H1 (cell line): ENCODE measurements around the gene CACNB4. TPM values are rescaled to one million over a fixed set of nuclear protein-coding genes. Genes with fewer than 3 reads are reported as not detected.

Experiments
- CTCF ChIA-PET: fragments of 300-600 bp; sonication (Branson Sonifier 250); formaldehyde crosslinking; loops from one replicate; lab custom pipeline; 2021; ENCODE audit not compliant: partially characterized antibody; lab: Charles Lee
- POLR2A ChIA-PET: fragments of 300-600 bp; sonication (Branson Sonifier 250); formaldehyde crosslinking; loops from one replicate; lab custom pipeline; 2021; ENCODE audit warnings: inconsistent platforms; ENCODE audit not compliant: partially characterized antibody; lab: Charles Lee
- DNase-seq, 2 experiments: peaks; one replicate each; pipeline versions ENCODE4 v3.0.0 to v3.0.0-alpha.2; 2010 to 2022; ENCODE audit warnings: low spot score in 2 of 2, low read depth in 1 of 2, mixed read lengths in 1 of 2
- FAIRE-seq: peaks from 2 replicates; lab custom pipeline; 2011; peaks lifted over from hg19 to GRCh38; lab: Jason Lieb, UNC
- H2AFZ ChIP-seq: 2 replicates; pipeline ENCODE4 v1.8.1; 2012; ENCODE audit warnings: low read length, inconsistent platforms
- H2AK5ac ChIP-seq: 2 replicates; pipeline ENCODE4 v1.6.1; 2013; ENCODE audit warnings: low read depth, low read length
- H2BK120ac ChIP-seq: replicated peaks from 2 replicates; pipeline ENCODE3; 2013; ENCODE audit warnings: low read depth, low read length, inconsistent platforms
- H2BK12ac ChIP-seq: 2 replicates; pipeline ENCODE4 v1.6.1; 2013; ENCODE audit warnings: low read depth, low read length
- H2BK15ac ChIP-seq: 2 replicates; pipeline ENCODE4 v1.6.1; 2013; ENCODE audit warnings: low read length
- H2BK20ac ChIP-seq: 2 replicates; pipeline ENCODE4 v1.6.1; 2013; ENCODE audit warnings: low read length
- H2BK5ac ChIP-seq: 2 replicates; pipeline ENCODE4 v1.6.1; 2013; ENCODE audit warnings: low read depth, low read length
- H3K14ac ChIP-seq: 2 replicates; pipeline ENCODE4 v1.6.1; 2013; ENCODE audit warnings: inconsistent platforms; ENCODE audit not compliant: insufficient read length
- H3K18ac ChIP-seq: 2 replicates; pipeline ENCODE4 v1.6.1; 2013; ENCODE audit warnings: low read length; ENCODE audit errors: extremely low read depth
- H3K23ac ChIP-seq: 2 replicates; pipeline ENCODE4 v1.6.1; 2013; ENCODE audit warnings: inconsistent platforms; ENCODE audit not compliant: insufficient read length
- H3K23me2 ChIP-seq: 2 replicates; pipeline ENCODE4 v1.6.1; 2013; ENCODE audit warnings: low read depth, low read length
- H3K27ac ChIP-seq: 2 replicates; pipeline ENCODE4 v1.6.1; 2011; ENCODE audit warnings: low read depth, low read length, inconsistent platforms
- H3K27me3 ChIP-seq, 4 experiments: replicated peaks in 1 of 4; 1 replicate in 1 of 4; 2 replicates in 3 of 4; pipeline versions ENCODE4 v1.6.1 to v1.8.1; 2011 to 2013; ENCODE audit warnings: low read length in 3 of 4, mild to moderate bottlenecking in 3 of 4, inconsistent platforms in 2 of 4, mixed read lengths in 2 of 4, moderate library complexity in 1 of 4; ENCODE audit not compliant: control insufficient read depth in 3 of 4, insufficient read depth in 3 of 4; ENCODE audit errors: extremely low read depth in 1 of 4
- H3K36me3 ChIP-seq, 4 experiments: 2 replicates each; pipeline versions ENCODE4 v1.6.1 to v1.8.1; 2011 to 2013; ENCODE audit warnings: mild to moderate bottlenecking in 4 of 4, low read length in 3 of 4, moderate library complexity in 2 of 4, control low read depth in 1 of 4, inconsistent platforms in 1 of 4; ENCODE audit not compliant: insufficient read depth in 4 of 4, control insufficient read depth in 2 of 4
- H3K4ac ChIP-seq: replicated peaks from 2 replicates; pipeline ENCODE3; 2013; ENCODE audit warnings: low read length, low read depth, mixed read lengths, inconsistent platforms; ENCODE audit not compliant: insufficient read length
- H3K4me1 ChIP-seq, 4 experiments: replicated peaks in 1 of 4; 1 replicate in 1 of 4; 2 replicates in 3 of 4; pipeline versions ENCODE4 v1.6.1 to v1.8.1; 2011 to 2013; ENCODE audit warnings: low read length in 3 of 4, inconsistent platforms in 2 of 4, mixed read lengths in 1 of 4; ENCODE audit not compliant: insufficient read depth in 4 of 4, control insufficient read depth in 3 of 4
- H3K4me2 ChIP-seq, 2 experiments: 2 replicates each; pipeline versions ENCODE4 v1.6.1 to v1.8.1; 2011 to 2013; ENCODE audit warnings: low read depth in 2 of 2, low read length in 2 of 2, control low read depth in 1 of 2, inconsistent platforms in 1 of 2, mild to moderate bottlenecking in 1 of 2; ENCODE audit not compliant: insufficient read depth in 1 of 2
- H3K4me3 ChIP-seq, 4 experiments: fragments of 200-600, 300-600 bp in 1 of 4; sonication (generic), shearing (Covaris generic), sonication (Bioruptor Twin) in 1 of 4; 2 replicates each; pipeline versions ENCODE4 v1.5.1 to v1.8.1; 2011 to 2016; ENCODE audit warnings: low read length in 4 of 4, low read depth in 3 of 4, control low read depth in 2 of 4, inconsistent platforms in 2 of 4, mild to moderate bottlenecking in 2 of 4, mixed read lengths in 1 of 4, moderate library complexity in 1 of 4; ENCODE audit not compliant: insufficient read depth in 2 of 4; ENCODE audit errors: extremely low read depth in 1 of 4
- H3K56ac ChIP-seq: replicated peaks from 2 replicates; pipeline ENCODE3; 2013; ENCODE audit warnings: low read depth, mild to moderate bottlenecking, mixed read lengths, low read length, inconsistent platforms; ENCODE audit not compliant: insufficient read length
- H3K79me1 ChIP-seq: 2 replicates; pipeline ENCODE4 v1.6.1; 2013; ENCODE audit warnings: low read depth, low read length, control low read depth
- H3K79me2 ChIP-seq, 2 experiments: 2 replicates each; pipeline versions ENCODE4 v1.6.1 to v1.8.1; 2012 to 2013; ENCODE audit warnings: low read length in 2 of 2, mild to moderate bottlenecking in 2 of 2, inconsistent platforms in 1 of 2; ENCODE audit not compliant: insufficient read depth in 2 of 2, control insufficient read depth in 1 of 2
- H3K9ac ChIP-seq, 4 experiments: replicated peaks in 1 of 4; 1 replicate in 1 of 4; 2 replicates in 3 of 4; pipeline versions ENCODE4 v1.6.1 to v1.8.1; 2011 to 2013; ENCODE audit warnings: low read depth in 3 of 4, low read length in 3 of 4, control low read depth in 2 of 4, mild to moderate bottlenecking in 2 of 4, moderate library complexity in 2 of 4, inconsistent platforms in 1 of 4; ENCODE audit errors: extremely low read depth in 1 of 4
- H3K9me3 ChIP-seq, 2 experiments: 2 replicates each; pipeline versions ENCODE4 v1.6.1 to v1.8.1; 2012 to 2013; ENCODE audit warnings: mild to moderate bottlenecking in 2 of 2, moderate library complexity in 2 of 2, control low read depth in 1 of 2, inconsistent platforms in 1 of 2, low read depth in 1 of 2, low read length in 1 of 2, mixed read lengths in 1 of 2; ENCODE audit not compliant: insufficient read depth in 2 of 2
- H4K20me1 ChIP-seq, 2 experiments: replicated peaks in 1 of 2; 2 replicates each; pipeline versions ENCODE3 to v1.8.1; 2011 to 2013; ENCODE audit warnings: inconsistent platforms in 2 of 2, low read length in 2 of 2, mild to moderate bottlenecking in 1 of 2; ENCODE audit not compliant: insufficient read depth in 2 of 2, control insufficient read depth in 1 of 2
- H4K5ac ChIP-seq: 2 replicates; pipeline ENCODE4 v1.6.1; 2013; ENCODE audit warnings: low read length, low read depth, mixed read lengths, inconsistent platforms; ENCODE audit not compliant: insufficient read length
- H4K8ac ChIP-seq: 2 replicates; pipeline ENCODE4 v1.8.0; 2013; ENCODE audit warnings: mild to moderate bottlenecking, moderate library complexity, low read length, inconsistent platforms; ENCODE audit not compliant: insufficient read depth; ENCODE audit errors: extremely low read depth
- H4K91ac ChIP-seq: replicated peaks from 2 replicates; pipeline ENCODE3; 2013; ENCODE audit warnings: low read length, mixed read lengths, inconsistent platforms; ENCODE audit not compliant: insufficient read length
- GABPA ChIP-seq: IDR thresholded peaks from 2 replicates; pipeline ENCODE4 v1.6.1; 2011; ENCODE audit warnings: mild to moderate bottlenecking, low read length, moderate library complexity, borderline replicate concordance; ENCODE audit not compliant: insufficient read depth
- JUND ChIP-seq: IDR thresholded peaks from 2 replicates; pipeline ENCODE4 v1.6.1; 2011; ENCODE audit warnings: mild to moderate bottlenecking, improper control_type of control experiment, low read length
- KDM1A ChIP-seq: fragments of 200-600, 300-600 bp; sonication (generic); IDR thresholded peaks from 2 replicates; pipeline ENCODE4 v1.7.1; 2016; ENCODE audit warnings: mild to moderate bottlenecking, low read length, borderline replicate concordance
- SP1 ChIP-seq: IDR thresholded peaks from 2 replicates; pipeline ENCODE4 v1.6.1; 2011; ENCODE audit warnings: low read depth, low read length
- SP4 ChIP-seq: IDR thresholded peaks from 2 replicates; pipeline ENCODE4 v1.6.1; 2012; ENCODE audit warnings: low read length, inconsistent platforms
- TAF7 ChIP-seq: optimal IDR thresholded peaks from 2 replicates; pipeline ENCODE3; 2011; ENCODE audit warnings: low read depth, mild to moderate bottlenecking, inconsistent platforms, low read length, moderate library complexity, borderline replicate concordance
- WGBS, 2 experiments: shearing (Covaris generic) in 1 of 2; methylation state at CpG; one replicate each; pipeline versions ENCODE4 v1.1.6 to v1.1.7; 2013 to 2015; ENCODE audit warnings: low lambda C conversion rate in 2 of 2, mixed read lengths in 2 of 2, inconsistent platforms in 1 of 2, low coverage in 1 of 2, missing lambda C conversion rate in 1 of 2; ENCODE audit not compliant: insufficient replicate concordance in 2 of 2, insufficient coverage in 1 of 2, insufficient read length in 1 of 2; ENCODE audit errors: extremely low coverage in 1 of 2, missing lambda C conversion rate in 1 of 2; 5-methylcytosine and 5-hydroxymethylcytosine counted together
- polyA plus RNA-seq, 7 experiments: library from polyadenylated mRNA; depleted of rRNA in 3 of 7; stranded (reverse) in 5 of 7; unstranded in 2 of 7; fragments of >200 nt in 5 of 7; fragments of 200-250 nt in 2 of 7; gene quantifications; 1 replicate in 5 of 7; 2 replicates in 1 of 7; 4 replicates in 1 of 7; pipeline versions ENCODE4 v1.2.1 to v1.2.3, GENCODE V29; 2011 to 2013; ENCODE audit warnings: missing spikeins in 2 of 7, mixed read lengths in 2 of 7
- total RNA-seq: library from RNA; stranded (reverse); fragmentation: NEBNext Ultra II Directional; extraction: Animal tissue kit (Norgen Biotek cat#: 25700); gene quantifications from 2 replicates; pipeline ENCODE4 v1.2.1, GENCODE V29; 2021

Gene CACNB4
- total and polyA plus RNA-seq, 2 of the 8 experiments (the other 6 are each of a cell fraction or from before 2014, with no cell fraction given), result 2.0 to 4.0 TPM

GRCh38 chr2:151793123-151793522 is 305.7 kb downstream of the CACNB4 start:
- 0 out of 4 replicates have a peak, but pooled peaks cover 0 to 2% of the 10 kb centered on the region in 2 experiments for H3K9me3 ChIP-seq
- no peak overlapping the region for H4K91ac ChIP-seq
- H3K9ac ChIP-seq, result no peak overlapping the region
- H2BK12ac ChIP-seq, result no peak overlapping the region
- ChIA-PET POLR2A (interaction anchor here (1.6 kb wide), 1 partner anchor 13 kb away, joined by 4 read pairs; no protein-coding TSS in a partner anchor), CTCF (interaction anchor here (1.3 to 1.7 kb wide), 2 partner anchors 10 to 233 kb away, joined by 3 to 4 read pairs; no protein-coding TSS in a partner anchor)
- H3K36me3 ChIP-seq, result peaks cover 0 to 7% (median 0%) of the 10 kb centered on the region in 4 experiments; a peak in 2 of 8 replicates
- H2BK120ac ChIP-seq, result no peak overlapping the region
- H4K8ac ChIP-seq, result no peak overlapping the region
- no peak overlapping the region for H3K4ac ChIP-seq
- H3K18ac ChIP-seq, result no peak overlapping the region
- no peak for DNase-seq
- H3K27ac ChIP-seq, result no peak overlapping the region
- 97% methylated on average over 3 of the region's 3 CpGs; no CpG with 5 or more reads in 1 of the 2 experiments for WGBS, 2 experiments
- H4K20me1 ChIP-seq, result peaks cover 1 to 4% of the 10 kb centered on the region in 2 experiments
- FAIRE-seq, result no peak
- no peak overlapping the region for H2BK5ac ChIP-seq
- no peak overlapping the region for H3K4me3 ChIP-seq
- no peak overlapping the region for H2AK5ac ChIP-seq
- H3K23me2 ChIP-seq, result no peaks in the 10 kb centered on the region
- no peak overlapping the region for H3K4me2 ChIP-seq
- no peak overlapping the region for H4K5ac ChIP-seq
- H3K4me1 ChIP-seq, result no peaks in the 10 kb centered on the region
- H3K79me2 ChIP-seq, result no peaks in the 10 kb centered on the region
- no peak overlapping the region for H3K23ac ChIP-seq
- TF ChIP-seq TAF7 (no peak), KDM1A (no peak), SP4 (no peak), SP1 (no peak), GABPA (no peak), JUND (no peak)
- no peak overlapping the region for H2AFZ ChIP-seq
- H3K79me1 ChIP-seq, result no peaks in the 10 kb centered on the region; the same call in 1 of the 2 replicates
- no peak overlapping the region for H3K14ac ChIP-seq
- no peaks in the 10 kb centered on the region for H3K27me3 ChIP-seq
- H2BK15ac ChIP-seq, result no peak overlapping the region
- H2BK20ac ChIP-seq, result no peak overlapping the region
- H3K56ac ChIP-seq, result no peak overlapping the region
